DND-41 (cell line): ENCODE measurements around the gene ZNF277.
A peak's percentile ranks its signal among the peaks of the same experiment; 100 is the strongest.

ENCODE experiments used
- ATAC-seq: fragments of 200-7000 bp; cut with Tn5 transposase; 3 replicates; pipeline ENCODE4 v1.9.1; 2021; ENCODE audit warnings: low read depth; ENCODE audit not compliant: insufficient read depth
- DNase-seq: peaks from one replicate; pipeline ENCODE4 v3.0.0-alpha.2; 2020
- H2AFZ ChIP-seq: 2 replicates; pipeline ENCODE4 v1.6.0; 2012; ENCODE audit warnings: low read depth, low read length
- H3K27ac ChIP-seq: 2 replicates; pipeline ENCODE4 v1.5.1; 2012; ENCODE audit warnings: low read length, inconsistent platforms
- H3K27me3 ChIP-seq: fragments of 200-600 bp; sonication (generic); 2 replicates; pipeline ENCODE4 v1.6.0; 2012; ENCODE audit warnings: low read length, mild to moderate bottlenecking, inconsistent platforms; ENCODE audit not compliant: insufficient read depth, poor library complexity
- H3K36me3 ChIP-seq: 2 replicates; pipeline ENCODE4 v1.5.1; 2012; ENCODE audit warnings: low read length, inconsistent platforms; ENCODE audit not compliant: insufficient read depth
- H3K4me1 ChIP-seq: 2 replicates; pipeline ENCODE4 v1.5.1; 2012; ENCODE audit warnings: mild to moderate bottlenecking, low read length; ENCODE audit not compliant: insufficient read depth
- H3K4me2 ChIP-seq: 2 replicates; pipeline ENCODE4 v1.6.0; 2012; ENCODE audit warnings: mild to moderate bottlenecking, moderate library complexity, low read length, inconsistent platforms; ENCODE audit not compliant: insufficient read depth
- H3K4me3 ChIP-seq, 2 experiments: fragments of 200-600 bp in 1 of 2; shearing (Covaris generic) in 1 of 2; 2 replicates each; pipeline ENCODE4 v1.5.1; 2012 to 2016; ENCODE audit warnings: inconsistent platforms in 2 of 2, low read length in 2 of 2, mild to moderate bottlenecking in 2 of 2, low read depth in 1 of 2, moderate library complexity in 1 of 2
- H3K79me2 ChIP-seq: 2 replicates; pipeline ENCODE4 v1.6.0; 2012; ENCODE audit warnings: low read length, inconsistent platforms; ENCODE audit not compliant: insufficient read depth
- H3K9ac ChIP-seq: 2 replicates; pipeline ENCODE4 v1.6.0; 2012; ENCODE audit warnings: low read depth, mild to moderate bottlenecking, inconsistent platforms, low read length, moderate library complexity
- H3K9me3 ChIP-seq: 2 replicates; pipeline ENCODE4 v1.5.1; 2012; ENCODE audit warnings: low read length, moderate library complexity, mild to moderate bottlenecking, inconsistent platforms; ENCODE audit not compliant: insufficient read depth, severe bottlenecking
- H4K20me1 ChIP-seq: 2 replicates; pipeline ENCODE4 v1.6.0; 2012; ENCODE audit warnings: low read length; ENCODE audit not compliant: insufficient read depth
- CTCF ChIP-seq: IDR thresholded peaks from 2 replicates; pipeline ENCODE4 v1.5.1; 2012; ENCODE audit warnings: borderline replicate concordance, low read length, moderate library complexity, mild to moderate bottlenecking; ENCODE audit not compliant: poor library complexity, severe bottlenecking; ENCODE audit errors: extremely low read depth
- EZH2 ChIP-seq: IDR thresholded peaks from 3 replicates; pipeline ENCODE4 v1.6.1; 2012; ENCODE audit warnings: borderline replicate concordance, low read depth, mild to moderate bottlenecking, moderate library complexity, low read length, inconsistent platforms; ENCODE audit not compliant: severe bottlenecking

ZNF277 gene

DNA sequence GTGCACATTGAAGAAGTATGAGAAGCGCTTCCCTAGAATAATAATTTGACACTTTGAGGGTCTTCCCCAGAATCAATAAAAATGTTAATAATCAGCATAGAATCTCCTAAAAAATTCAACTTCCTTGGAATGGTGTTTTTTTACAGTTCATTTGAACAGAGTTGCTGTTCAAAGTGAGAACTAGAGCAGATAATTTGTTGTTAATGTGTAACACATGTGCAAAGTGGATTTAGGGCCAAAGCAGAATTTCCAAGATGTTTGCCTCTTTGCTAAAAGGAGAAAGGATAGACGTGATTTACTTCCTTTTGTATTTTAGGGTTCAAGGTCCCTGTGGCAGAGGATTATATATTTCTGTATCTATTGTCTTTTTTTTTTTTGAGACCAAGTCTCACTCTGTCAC, 73.8 kb downstream of the ZNF277 start:
- Histone ChIP-seq H3K9me3 (no peaks in the 10 kb centered on the region), H3K4me2 (no peak overlapping the region), H3K9ac (no peak overlapping the region), H4K20me1 (peaks cover 8% of the 10 kb centered on the region; the same call in 1 of the 2 replicates), H2AFZ (no peak overlapping the region), H3K36me3 (no peaks in the 10 kb centered on the region), H3K4me3 (no peak overlapping the region), H3K27ac (no peak overlapping the region), H3K79me2 (peaks cover 11% of the 10 kb centered on the region; the same call in 1 of the 2 replicates), H3K27me3 (no peaks in the 10 kb centered on the region), H3K4me1 (no peaks in the 10 kb centered on the region; the same call in 1 of the 2 replicates)
- TF ChIP-seq CTCF, result no peak
- no peak for TF ChIP-seq EZH2
- DNase-seq (no peak), ATAC-seq (no peak)

DNA sequence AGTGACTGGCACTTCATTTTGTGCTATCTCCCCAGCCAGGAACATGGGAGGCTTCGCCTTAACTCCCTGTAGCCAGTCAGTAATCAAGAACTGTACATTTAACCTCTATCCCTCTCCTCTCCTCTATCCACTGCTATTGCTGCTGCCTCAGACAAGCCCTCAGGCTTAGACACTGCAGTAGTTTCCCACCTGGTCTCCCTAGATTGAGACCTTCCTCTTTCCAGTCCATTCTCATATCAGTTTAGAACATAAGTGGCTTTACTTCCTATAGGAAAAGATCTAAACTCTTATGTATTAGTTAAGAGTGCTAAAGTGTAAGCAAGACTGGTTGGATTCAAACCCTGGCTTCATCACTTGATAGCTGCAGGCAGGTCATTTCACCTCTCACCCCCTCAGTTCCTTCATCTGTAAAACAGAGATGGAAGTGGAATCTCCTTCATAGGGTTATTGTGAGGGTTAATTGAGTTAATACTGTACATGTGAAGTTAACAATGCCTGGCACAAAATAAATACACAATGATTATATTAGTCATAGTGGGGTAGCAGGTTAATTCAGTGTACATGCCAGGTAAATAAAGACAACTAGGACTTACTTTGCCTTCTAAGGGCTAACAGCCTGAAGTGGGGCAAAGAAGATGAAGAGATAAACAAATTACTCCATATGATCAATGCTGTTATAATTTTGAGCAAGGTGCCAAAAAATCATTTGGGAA, 76.1 kb downstream of the ZNF277 start:
- H3K4me2 ChIP-seq, result no peak overlapping the region
- H3K79me2 ChIP-seq, result peaks cover 11% of the 10 kb centered on the region; the same call in 1 of the 2 replicates
- DNase-seq, result no peak
- no peaks in the 10 kb centered on the region for H3K9me3 ChIP-seq
- H3K27ac ChIP-seq, result no peak overlapping the region
- H3K4me1 ChIP-seq, result peaks cover 12% of the 10 kb centered on the region
- 0 out of 2 replicates have a peak, but pooled peaks cover 4% of the 10 kb centered on the region for H3K36me3 ChIP-seq
- H3K9ac ChIP-seq, result no peak overlapping the region
- no peak overlapping the region for H3K4me3 ChIP-seq
- no peak overlapping the region for H2AFZ ChIP-seq
- H3K27me3 ChIP-seq, result no peaks in the 10 kb centered on the region
- TF ChIP-seq CTCF (no peak), EZH2 (no peak)
- ATAC-seq, result no peak
- peaks cover 8% of the 10 kb centered on the region; the same call in 1 of the 2 replicates for H4K20me1 ChIP-seq

DNA sequence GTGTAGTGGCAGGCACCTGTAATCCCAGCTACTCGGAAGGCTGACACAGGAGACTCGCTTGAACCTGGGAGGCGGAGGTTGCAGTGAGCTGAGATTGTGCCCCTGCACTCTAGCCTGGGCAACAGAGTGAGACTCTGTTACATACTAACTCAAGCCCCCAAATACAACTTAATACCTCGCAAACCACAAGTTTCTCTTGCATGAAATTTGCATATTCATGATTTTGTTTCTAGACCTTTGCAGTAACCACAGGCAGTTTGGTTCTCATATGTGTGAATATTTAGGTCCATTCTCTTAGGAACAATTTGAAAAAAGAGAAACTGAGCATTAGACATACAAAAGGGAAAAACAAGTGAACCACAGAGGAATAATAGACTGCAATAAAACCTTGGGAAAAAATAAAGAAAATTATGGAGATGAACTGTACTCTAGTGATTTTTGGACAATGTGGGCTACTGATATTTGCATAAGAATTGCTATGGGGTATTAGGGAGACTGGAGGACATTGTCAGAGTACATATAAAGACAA, 77.0 kb downstream of the ZNF277 start:
- H3K4me1 ChIP-seq, result peaks cover 12% of the 10 kb centered on the region
- 0 out of 2 replicates have a peak, but pooled peaks cover 9% of the 10 kb centered on the region for H3K36me3 ChIP-seq
- H3K4me2 ChIP-seq, result no peak overlapping the region
- H4K20me1 ChIP-seq, result peaks cover 8% of the 10 kb centered on the region; the same call in 1 of the 2 replicates
- ATAC-seq (peak; percentile 57), DNase-seq (no peak)
- TF ChIP-seq CTCF, result no peak
- no peak for TF ChIP-seq EZH2
- H3K27me3 ChIP-seq, result no peaks in the 10 kb centered on the region
- H3K4me3 ChIP-seq, result no peak overlapping the region
- H2AFZ ChIP-seq, result no peak overlapping the region
- no peak overlapping the region for H3K9ac ChIP-seq
- peaks cover 11% of the 10 kb centered on the region; the same call in 1 of the 2 replicates for H3K79me2 ChIP-seq
- H3K27ac ChIP-seq, result no peak overlapping the region
- H3K9me3 ChIP-seq, result no peaks in the 10 kb centered on the region
